ENCODE results near the gene RTEL1. TPM values are rescaled to one million over a fixed set of nuclear protein-coding genes. Genes with fewer than 3 reads are reported as not detected.

RTEL1 gene
- polyA plus RNA-seq, 1 experiment: 11.3 TPM

GRCh38 chr20:63682384-63683139, 24.4 kb downstream of the RTEL1 start:
- Histone ChIP-seq H3K27ac (ENCODE audit: low read depth, low read length) (peak overlapping the region; percentile 97), H3K9me3 (ENCODE audit: control insufficient read depth, insufficient read depth, low read length) (peaks cover 16% of the 10 kb centered on the region), H3K27me3 (ENCODE audit: control insufficient read depth, insufficient read depth, low read length) (no peaks in the 10 kb centered on the region), H3K4me3 (ENCODE audit: low read depth, low read length) (no peak overlapping the region)
- CTCF ChIA-PET: interaction anchor here (1.1 to 1.3 kb wide), 2 partner anchors 145 to 176 kb away, joined by 3 to 4 read pairs; no protein-coding TSS in a partner anchor
- DNase-seq (ENCODE audit: low read depth, low spot score): peak; percentile 91
- POLR2A ChIA-PET: interaction anchor here (0.6 to 2.3 kb wide), 14 partner anchors 10 to 338 kb away, joined by 3 to 14 read pairs (median 4); partner anchors contain the start of genes ARFRP1, GMEB2, PTK6 and RTEL1
- TF ChIP-seq, protein P1, sequence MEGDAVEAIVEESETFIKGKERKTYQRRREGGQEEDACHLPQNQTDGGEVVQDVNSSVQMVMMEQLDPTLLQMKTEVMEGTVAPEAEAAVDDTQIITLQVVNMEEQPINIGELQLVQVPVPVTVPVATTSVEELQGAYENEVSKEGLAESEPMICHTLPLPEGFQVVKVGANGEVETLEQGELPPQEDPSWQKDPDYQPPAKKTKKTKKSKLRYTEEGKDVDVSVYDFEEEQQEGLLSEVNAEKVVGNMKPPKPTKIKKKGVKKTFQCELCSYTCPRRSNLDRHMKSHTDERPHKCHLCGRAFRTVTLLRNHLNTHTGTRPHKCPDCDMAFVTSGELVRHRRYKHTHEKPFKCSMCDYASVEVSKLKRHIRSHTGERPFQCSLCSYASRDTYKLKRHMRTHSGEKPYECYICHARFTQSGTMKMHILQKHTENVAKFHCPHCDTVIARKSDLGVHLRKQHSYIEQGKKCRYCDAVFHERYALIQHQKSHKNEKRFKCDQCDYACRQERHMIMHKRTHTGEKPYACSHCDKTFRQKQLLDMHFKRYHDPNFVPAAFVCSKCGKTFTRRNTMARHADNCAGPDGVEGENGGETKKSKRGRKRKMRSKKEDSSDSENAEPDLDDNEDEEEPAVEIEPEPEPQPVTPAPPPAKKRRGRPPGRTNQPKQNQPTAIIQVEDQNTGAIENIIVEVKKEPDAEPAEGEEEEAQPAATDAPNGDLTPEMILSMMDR (IDR thresholded peaks at IDR 0.05; ENCODE audit: low read depth, low read length): no peak

- CTCF ChIA-PET: no interaction called here
- POLR2A ChIA-PET: no interaction called here
- Histone ChIP-seq H3K27ac (ENCODE audit: low read depth, low read length) (no peak overlapping the region), H3K9me3 (ENCODE audit: control insufficient read depth, insufficient read depth, low read length) (peaks cover 16% of the 10 kb centered on the region), H3K27me3 (ENCODE audit: control insufficient read depth, insufficient read depth, low read length) (no peaks in the 10 kb centered on the region), H3K4me3 (ENCODE audit: low read depth, low read length) (no peak overlapping the region)
- TF ChIP-seq, protein P1 (IDR thresholded peaks at IDR 0.05; ENCODE audit: low read depth, low read length): no peak
- DNase-seq (ENCODE audit: low read depth, low spot score): no peak
Observed at GRCh38 chr20:63685269-63686026, 27.3 kb downstream of the RTEL1 start.

GRCh38 chr20:63686094-63686491, 28.0 kb downstream of the RTEL1 start:
- Histone ChIP-seq H3K4me3 (ENCODE audit: low read depth, low read length) (no peak overlapping the region), H3K9me3 (ENCODE audit: control insufficient read depth, insufficient read depth, low read length) (peaks cover 14% of the 10 kb centered on the region), H3K27me3 (ENCODE audit: control insufficient read depth, insufficient read depth, low read length) (no peaks in the 10 kb centered on the region), H3K27ac (ENCODE audit: low read depth, low read length) (peak overlapping the region; percentile 82)
- DNase-seq (ENCODE audit: low read depth, low spot score): no peak
- TF ChIP-seq, protein P1 (IDR thresholded peaks at IDR 0.05; ENCODE audit: low read depth, low read length): no peak
- POLR2A ChIA-PET: interaction anchor here (0.6 to 1.3 kb wide), 3 partner anchors 10 to 33 kb away, joined by 3 to 4 read pairs (median 4); partner anchors contain the start of genes STMN3 and TNFRSF6B
- CTCF ChIA-PET: no interaction called here

GRCh38 chr20:63686492-63687321, 28.6 kb downstream of the RTEL1 start:
- Histone ChIP-seq H3K9me3 (ENCODE audit: control insufficient read depth, insufficient read depth, low read length) (peaks cover 8% of the 10 kb centered on the region), H3K4me3 (ENCODE audit: low read depth, low read length) (no peak overlapping the region), H3K27me3 (ENCODE audit: control insufficient read depth, insufficient read depth, low read length) (no peaks in the 10 kb centered on the region), H3K27ac (ENCODE audit: low read depth, low read length) (peak overlapping the region; percentile 82)
- CTCF ChIA-PET: interaction anchor here (0.6 to 0.7 kb wide), 3 partner anchors 32 to 571 kb away, joined by 3 to 5 read pairs (median 3); no protein-coding TSS in a partner anchor
- peak; percentile 8 for DNase-seq (ENCODE audit: low read depth, low spot score)
- POLR2A ChIA-PET: interaction anchor here (0.5 to 1.3 kb wide), 6 partner anchors 9 to 183 kb away, joined by 3 to 8 read pairs (median 4); partner anchors contain the start of genes STMN3, TNFRSF6B and TPD52L2
- TF ChIP-seq, protein P1 (IDR thresholded peaks at IDR 0.05; ENCODE audit: low read depth, low read length): no peak

Measured in AG04450 (cell line).